ENCODE results near the gene PMFBP1.

- no peak for TF ChIP-seq CTCF (IDR thresholded peaks at IDR 0.05; ENCODE audit: insufficient read depth, low read depth, low read length)
- no peak for TF ChIP-seq EZH2 (IDR thresholded peaks at IDR 0.05; ENCODE audit: insufficient read depth, low read length)
Measured at GRCh38 chr16:72159801-72160200, 12.2 kb downstream of the PMFBP1 start.
